ENCODE data around the gene LACTB.

LACTB gene

GRCh38 chr15:63172376-63172775 lies 50.7 kb downstream of the LACTB start:
- POLR2A ChIA-PET: no interaction called here

GRCh38 chr15:63172851-63173451 lies 51.3 kb downstream of the LACTB start:
- CTCF ChIA-PET: interaction anchor here (1.1 to 2.5 kb wide), 6 partner anchors 8 to 35 kb away, joined by 3 to 8 read pairs (median 4); no protein-coding TSS in a partner anchor
- no peak for DNase-seq (ENCODE audit: extremely low spot score)
- POLR2A ChIA-PET: no interaction called here
- TF ChIP-seq CTCF (IDR thresholded peaks at IDR 0.05; ENCODE audit: control extremely low read depth, extremely low read depth, low read depth, missing control alignments): no peak

More at GRCh38 chr15:63172376-63172775, 50.7 kb downstream of the LACTB start:
- TF ChIP-seq CTCF (IDR thresholded peaks at IDR 0.05; ENCODE audit: control extremely low read depth, extremely low read depth, low read depth, missing control alignments): no peak
- no peak for DNase-seq (ENCODE audit: extremely low spot score)
- CTCF ChIA-PET: interaction anchor here (1.1 to 2.5 kb wide), 4 partner anchors 9 to 26 kb away, joined by 3 to 8 read pairs (median 3); no protein-coding TSS in a partner anchor

- CTCF ChIA-PET: interaction anchor here (1.2 to 1.7 kb wide), 3 partner anchors 7 to 10 kb away, joined by 3 to 6 read pairs (median 5); no protein-coding TSS in a partner anchor
- POLR2A ChIA-PET: no interaction called here
- DNase-seq (ENCODE audit: extremely low spot score): no peak
- no peak for TF ChIP-seq CTCF (IDR thresholded peaks at IDR 0.05; ENCODE audit: control extremely low read depth, extremely low read depth, low read depth, missing control alignments)
These were observed 54.6 kb downstream of the LACTB start for GRCh38 chr15:63176302-63176701.

- ChIA-PET POLR2A (no interaction called here), CTCF (interaction anchor here (1.1 to 1.6 kb wide), 2 partner anchors 21 to 32 kb away, joined by 3 to 4 read pairs; partner anchors contain the start of gene RPS27L)
- no peak for TF ChIP-seq CTCF (IDR thresholded peaks at IDR 0.05; ENCODE audit: control extremely low read depth, extremely low read depth, low read depth, missing control alignments)
- DNase-seq (ENCODE audit: extremely low spot score): no peak
These were observed 56.4 kb downstream of the LACTB start for GRCh38 chr15:63178034-63178433.

- ChIA-PET POLR2A (no interaction called here), CTCF (interaction anchor here (1.2 kb wide), 1 partner anchor 8 kb away, joined by 3 read pairs; no protein-coding TSS in a partner anchor)
- no peak for TF ChIP-seq CTCF (IDR thresholded peaks at IDR 0.05; ENCODE audit: control extremely low read depth, extremely low read depth, low read depth, missing control alignments)
- DNase-seq (ENCODE audit: extremely low spot score): no peak
These were observed 59.1 kb downstream of the LACTB start for GRCh38 chr15:63180746-63181145.

- ChIA-PET CTCF (interaction anchor here (1.2 kb wide), 1 partner anchor 9 kb away, joined by 3 read pairs; no protein-coding TSS in a partner anchor), POLR2A (no interaction called here)
- no peak for TF ChIP-seq CTCF (IDR thresholded peaks at IDR 0.05; ENCODE audit: control extremely low read depth, extremely low read depth, low read depth, missing control alignments)
- DNase-seq (ENCODE audit: extremely low spot score): no peak
These were observed 60.0 kb downstream of the LACTB start for GRCh38 chr15:63181648-63182047.
